GM21717 (cell line): Measurements from ENCODE around the gene NFIC.

Source experiments
- ATAC-seq: cut with Tn5 transposase; IDR thresholded peaks from one replicate; pipeline ENCODE4 v1.9.1; 2021; ENCODE audit warnings: mild to moderate bottlenecking, moderate library complexity; ENCODE audit not compliant: unreplicated experiment

NFIC gene

DNA sequence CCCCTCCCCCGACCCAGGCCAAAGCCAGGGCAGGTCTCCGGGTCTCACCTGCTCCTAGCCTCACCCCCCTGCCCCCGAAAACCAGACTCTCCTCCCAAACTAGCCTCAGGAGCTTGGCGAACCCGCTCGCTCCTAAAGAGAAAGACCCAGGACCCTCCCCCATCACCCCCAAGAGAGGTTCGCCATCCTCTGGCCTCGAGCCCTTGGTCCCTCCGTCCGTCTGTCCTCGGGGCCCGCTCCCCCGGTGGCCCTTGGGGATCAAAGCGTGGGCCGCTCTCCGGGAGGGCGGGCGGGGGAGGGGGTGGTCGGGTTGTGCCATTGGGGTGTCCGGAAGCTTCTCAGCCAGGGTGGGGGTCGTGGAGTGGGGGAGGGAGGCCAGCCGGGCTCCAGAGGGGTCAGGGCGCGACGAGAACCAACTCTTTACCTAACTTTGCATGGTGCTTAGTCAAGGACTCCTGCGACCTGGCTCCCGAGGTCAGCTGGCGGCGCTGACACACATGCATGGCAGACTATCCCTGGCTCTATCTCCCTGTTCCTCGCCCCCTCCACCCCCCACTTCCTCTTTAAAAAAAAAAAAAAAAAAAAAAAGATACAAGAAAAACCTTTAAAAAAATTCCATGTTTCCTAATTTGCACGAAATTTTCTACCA, 98.3 kb downstream of the NFIC start:
- ATAC-seq = no peak

- ATAC-seq = no peak
These were observed 99.2 kb downstream of the NFIC start for GRCh38 chr19:3465552-3465951.

DNA sequence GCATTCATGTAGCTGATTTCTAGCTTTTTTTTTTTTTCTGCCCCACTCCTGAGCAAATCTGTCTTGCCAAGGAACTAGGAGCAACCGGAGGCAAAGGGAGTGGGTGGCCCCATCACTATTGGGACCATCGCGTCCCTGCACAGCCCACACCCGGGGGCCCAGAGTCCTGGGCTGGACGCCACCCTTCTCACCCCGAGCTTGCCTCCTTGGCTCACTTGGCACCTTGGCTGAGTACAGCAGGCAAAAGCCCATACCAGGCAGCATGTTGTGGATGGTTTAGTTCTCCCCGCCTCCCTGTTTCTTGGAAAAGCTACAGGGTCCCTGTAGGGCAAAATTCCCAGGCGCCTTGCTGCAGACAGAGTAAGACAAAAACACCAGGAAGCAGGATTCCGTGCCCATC, 100.3 kb downstream of the NFIC start:
- ATAC-seq = no peak

DNA sequence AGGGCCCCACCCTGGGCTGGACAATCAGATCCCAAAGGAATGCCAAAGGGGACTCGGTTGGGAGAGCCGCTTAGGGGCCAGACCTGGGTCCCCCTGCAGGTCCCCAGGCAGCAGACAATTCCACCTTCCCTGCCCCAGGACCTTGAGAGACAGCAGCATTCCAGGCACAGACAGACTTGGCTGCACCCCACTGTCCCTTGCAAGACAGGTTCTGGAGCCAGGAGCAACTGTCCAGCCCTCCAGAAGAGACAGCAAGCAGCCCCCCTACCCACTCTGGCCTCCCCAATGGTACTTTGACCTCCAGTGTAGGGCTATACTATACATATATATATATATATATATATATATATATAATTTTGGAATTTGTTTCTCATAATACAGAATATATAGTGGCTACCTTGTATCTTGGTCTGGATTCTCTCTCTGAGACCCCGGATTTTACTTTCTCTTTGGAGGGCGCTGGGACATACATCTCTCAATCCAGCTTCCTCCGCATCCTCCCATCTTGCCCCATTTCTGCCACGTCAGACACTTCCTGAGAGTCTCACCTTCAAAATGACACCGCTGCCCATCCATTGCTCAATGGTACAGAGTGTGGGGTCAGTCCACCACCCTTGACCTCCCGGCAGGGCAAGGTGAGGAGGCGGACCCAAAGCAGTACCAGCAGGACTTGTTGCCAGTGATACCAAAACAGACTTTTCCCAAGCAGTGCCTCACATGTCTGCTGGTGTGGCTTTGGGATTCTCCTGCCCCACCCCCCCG, 101.2 kb downstream of the NFIC start:
- ATAC-seq = no peak

DNA sequence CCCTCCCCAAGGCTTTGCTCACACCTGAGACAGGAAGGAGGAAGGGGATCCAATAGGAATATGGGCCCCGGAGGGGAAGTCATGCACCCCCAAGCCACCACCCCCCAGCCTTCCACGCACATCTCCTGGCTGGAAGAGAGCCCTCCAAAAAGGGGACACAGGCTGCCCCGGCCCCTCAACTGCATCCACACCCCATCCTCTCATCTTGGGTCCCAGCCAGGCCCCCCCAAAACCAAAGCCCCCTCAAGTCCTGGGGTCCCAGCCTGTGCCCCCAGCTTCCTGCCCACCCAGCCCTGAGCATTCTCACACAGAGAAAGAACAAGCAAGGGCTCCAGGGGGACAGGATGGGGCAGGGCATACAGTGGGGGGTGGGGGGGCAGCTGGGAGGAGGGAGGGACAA, 101.8 kb downstream of the NFIC start:
- no peak for ATAC-seq

DNA sequence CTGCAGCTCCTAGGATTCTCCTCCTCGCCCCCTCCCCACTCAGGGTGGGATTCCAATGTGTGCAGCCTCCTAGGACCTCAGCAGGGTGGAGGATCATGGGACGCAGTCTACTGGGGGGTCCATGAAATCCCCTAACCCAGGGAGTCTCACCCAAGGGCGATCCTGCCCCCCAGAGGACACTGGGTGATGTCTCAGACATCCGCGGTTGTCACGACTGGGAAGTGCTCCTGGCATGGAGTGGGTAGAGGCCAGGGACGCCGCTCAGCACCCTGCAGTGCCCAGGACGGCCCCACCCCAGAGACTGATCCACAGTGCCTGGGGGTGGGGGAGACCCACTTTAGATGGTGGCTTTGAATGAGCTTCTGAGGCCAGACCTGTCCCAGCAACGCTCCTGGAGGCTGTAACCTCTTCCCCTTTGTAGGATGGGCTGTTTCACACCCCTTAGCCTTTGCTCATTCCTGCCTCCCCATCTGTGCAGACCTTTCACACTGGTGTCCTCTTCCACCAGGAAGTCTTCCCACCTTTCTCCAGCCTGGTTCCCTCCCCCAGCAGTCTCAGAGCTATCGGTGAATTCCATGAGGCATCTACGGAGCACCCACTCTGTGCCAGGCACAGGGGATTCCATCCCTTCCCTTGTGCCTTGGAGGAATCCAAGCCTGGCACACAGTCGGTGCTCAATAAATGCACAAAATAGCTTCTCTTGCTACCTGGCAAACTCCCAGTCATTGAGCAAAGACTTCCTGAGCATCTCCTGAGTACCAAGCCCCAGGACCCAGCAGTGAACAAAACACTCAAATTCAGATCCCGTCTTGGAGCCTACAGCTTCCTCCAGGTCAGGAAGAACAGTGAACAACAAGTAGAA, 103.5 kb downstream of the NFIC start:
- ATAC-seq = no peak

GRCh38 chr19:3470500-3471128, 104.2 kb downstream of the NFIC start:
- no peak for ATAC-seq

GRCh38 chr19:3471954-3472655, 105.7 kb downstream of the NFIC start:
- no peak for ATAC-seq

- ATAC-seq = no peak
These were observed 107.6 kb downstream of the NFIC start for GRCh38 chr19:3474010-3474409.

GRCh38 chr19:3474614-3475013, 108.2 kb downstream of the NFIC start:
- ATAC-seq = no peak

DNA sequence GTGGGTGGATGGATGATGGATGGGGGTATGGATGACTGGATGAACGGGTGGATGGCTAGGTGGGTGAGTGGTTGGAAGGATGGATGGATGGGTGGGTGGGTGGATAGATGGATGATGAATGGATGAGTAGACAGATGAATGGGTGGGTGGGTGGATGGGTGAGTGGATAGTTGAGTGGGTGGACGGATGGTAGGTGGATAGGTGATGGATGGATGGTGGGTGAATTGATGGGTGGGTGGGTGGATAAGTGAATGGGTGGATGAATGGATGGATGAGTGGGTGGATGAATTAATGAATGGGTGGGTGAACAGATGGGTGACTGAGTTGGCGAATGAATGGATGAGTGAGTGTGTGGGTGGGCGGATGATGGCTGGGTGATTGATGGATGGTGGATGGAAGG, 109.1 kb downstream of the NFIC start:
- no peak for ATAC-seq

- no peak for ATAC-seq
These were observed 110.4 kb downstream of the NFIC start for GRCh38 chr19:3476830-3477229.

DNA sequence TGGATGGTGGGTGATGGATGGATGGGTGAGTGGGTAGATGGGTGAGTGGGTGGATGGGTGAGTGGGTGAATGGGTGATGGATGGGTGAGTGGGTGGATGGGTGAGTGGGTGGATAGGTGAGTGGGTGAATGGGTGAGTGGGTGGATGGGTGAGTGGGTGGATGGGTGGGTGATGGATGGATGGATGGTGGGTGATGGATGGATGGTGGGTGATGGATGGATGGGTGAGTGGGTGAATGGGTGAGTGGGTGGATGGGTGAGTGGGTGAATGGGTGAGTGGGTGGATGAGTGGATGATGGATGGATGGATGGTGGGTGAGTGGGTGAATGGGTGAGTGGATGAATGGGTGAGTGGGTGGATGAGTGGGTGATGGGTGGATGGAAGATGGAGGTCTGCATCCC, 111.1 kb downstream of the NFIC start:
- ATAC-seq = no peak

DNA sequence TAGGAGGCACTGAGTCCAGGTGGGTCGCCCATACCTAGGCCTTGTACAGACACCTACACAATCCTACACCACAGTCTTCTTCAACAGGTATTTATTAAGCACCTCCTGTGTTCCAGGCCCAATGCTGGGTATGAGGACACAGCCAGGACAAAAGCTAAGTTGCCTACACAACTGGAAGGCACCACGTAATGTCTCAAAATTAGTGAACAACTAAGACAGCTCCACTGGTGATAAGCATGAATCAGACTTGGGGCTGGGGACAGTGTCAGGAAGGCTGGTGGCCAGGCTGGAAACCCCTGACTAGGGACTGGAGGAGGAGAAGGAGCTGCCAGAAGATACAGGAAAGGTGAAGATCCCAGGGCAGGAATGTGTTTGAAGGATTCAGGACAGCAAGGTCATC, 111.6 kb downstream of the NFIC start:
- ATAC-seq = no peak

DNA sequence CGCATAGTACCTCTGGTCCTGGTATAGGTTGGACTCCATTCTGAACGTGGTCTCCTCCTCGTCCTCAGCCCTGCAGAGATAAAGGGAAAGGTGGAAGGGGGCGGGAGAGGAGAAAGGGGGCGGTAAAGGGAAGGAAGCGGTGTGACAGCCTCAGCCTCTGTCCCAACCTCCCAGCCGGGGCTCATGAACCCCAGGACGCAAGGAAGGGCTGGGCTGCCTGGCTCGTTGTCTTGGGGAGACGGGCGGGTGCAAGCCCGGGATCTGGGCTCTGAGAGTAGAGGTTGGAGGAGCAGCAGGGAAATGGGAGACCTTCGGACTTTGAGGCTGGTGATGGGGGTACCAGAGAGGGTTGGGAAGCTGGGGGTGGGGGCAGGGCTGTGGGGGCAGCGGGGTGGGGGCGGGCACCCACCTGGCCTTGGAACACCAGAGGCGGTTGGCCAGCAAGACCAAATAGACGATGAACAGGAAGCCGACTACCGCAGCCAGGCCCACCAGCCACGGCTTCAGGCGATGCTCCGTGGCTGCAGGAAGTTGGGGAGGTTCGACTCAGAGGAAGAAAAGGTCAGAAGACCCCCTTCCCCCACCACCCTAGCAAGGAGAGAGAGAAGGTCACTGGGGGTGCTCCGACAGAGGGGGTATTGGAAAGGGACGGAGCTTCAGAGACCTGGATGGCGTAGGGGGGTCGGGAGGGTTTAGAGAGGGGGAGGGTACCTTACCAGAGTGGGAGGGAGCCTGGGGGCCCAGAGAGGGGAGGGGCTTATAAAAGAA, 112.2 kb downstream of the NFIC start:
- no peak for ATAC-seq

- no peak for ATAC-seq
These were observed 112.9 kb downstream of the NFIC start for GRCh38 chr19:3479177-3479833.

- no peak for ATAC-seq
These were observed 113.4 kb downstream of the NFIC start for GRCh38 chr19:3479834-3480215.

DNA sequence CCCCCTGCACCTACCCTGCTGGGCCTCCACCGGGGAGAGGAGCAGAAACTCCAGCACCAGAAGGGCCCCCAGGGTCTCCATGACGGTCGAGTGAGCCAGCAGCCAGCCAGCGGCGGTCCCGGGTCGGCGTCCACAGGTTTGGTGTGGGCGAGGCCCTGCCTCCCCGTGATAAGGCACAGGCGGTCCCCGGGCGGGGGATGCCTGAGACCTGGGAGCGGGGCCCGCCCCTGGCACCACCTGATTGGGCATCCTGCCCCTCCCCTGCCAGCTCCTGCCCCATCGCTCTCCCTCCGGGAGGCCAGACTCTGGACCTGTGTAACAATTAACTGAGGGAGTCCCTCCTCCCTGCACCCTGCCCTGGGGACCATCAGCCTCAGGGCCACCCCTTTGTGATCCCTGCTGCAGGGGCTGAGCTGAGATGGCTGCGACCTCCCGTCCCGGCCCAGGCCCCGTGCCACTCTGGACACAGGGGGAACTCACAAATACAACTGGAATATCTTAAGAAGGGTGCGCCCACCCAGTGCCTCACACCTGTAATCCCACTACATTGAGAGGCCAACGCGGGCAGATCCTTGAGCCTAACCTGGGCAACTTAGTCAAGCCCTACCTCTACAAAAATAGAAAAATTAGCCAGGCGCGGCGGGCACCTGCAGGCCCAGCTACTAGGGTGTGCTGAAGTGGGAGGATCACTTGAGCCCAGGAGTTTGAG, 114.2 kb downstream of the NFIC start, which contains the start of gene SMIM24:
Gene SMIM24 (minus strand): TSS at position 143 of the 709 bp plus-strand sequence. CDS start 62 bp downstream, at position 81.
- ATAC-seq = no peak
